Measurements from ENCODE around the gene OBI1. TPM values are rescaled to one million over a fixed set of nuclear protein-coding genes. Genes with fewer than 3 reads are reported as not detected.

Gene OBI1
- total and polyA plus RNA-seq, 2 donors (not counting 1 experiment from before 2014, with no cell fraction given), result 10.2 to 11.4 TPM

DNA sequence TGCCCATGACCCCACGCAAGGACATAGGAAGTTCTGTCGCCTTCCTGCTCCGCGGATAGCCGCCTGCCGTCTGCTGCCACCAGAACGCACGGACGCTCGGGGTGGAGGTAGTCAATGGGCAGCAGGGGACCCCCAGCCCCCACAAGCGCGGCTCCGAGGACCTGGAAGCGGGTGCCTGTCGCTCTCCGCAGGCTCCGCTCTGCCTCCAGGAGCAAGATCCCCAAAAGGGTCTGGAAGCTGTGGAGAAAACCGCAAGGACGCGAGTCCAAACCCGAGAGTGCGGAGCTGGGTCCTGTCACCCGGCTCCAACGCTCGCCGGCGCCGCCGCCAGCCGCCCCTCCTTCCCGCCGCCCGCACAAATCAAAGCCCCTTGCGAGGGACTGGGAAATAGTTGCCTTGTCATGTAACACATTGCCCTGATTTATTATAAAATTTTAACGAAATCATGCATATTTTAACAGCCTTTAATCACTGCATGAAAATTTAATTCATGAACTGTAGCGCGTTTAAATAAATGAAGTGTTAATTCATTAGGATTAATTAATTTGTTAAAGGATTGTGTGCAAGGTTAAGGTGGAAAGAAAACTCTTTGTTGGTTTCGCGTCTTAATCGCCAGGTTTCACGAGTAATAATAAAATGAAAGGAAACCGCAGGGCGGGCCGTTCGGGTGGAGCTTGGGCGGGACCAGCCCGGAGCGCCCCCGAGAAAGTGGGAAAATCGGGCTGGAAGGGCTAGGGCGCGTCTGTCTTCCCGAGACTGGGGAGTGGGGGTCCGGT is 50.1 kb downstream of the OBI1 start:
- Histone ChIP-seq H3K79me2 (ENCODE audit: control insufficient read depth, insufficient read depth, low read length) (no peaks in the 10 kb centered on the region), H4K20me1 (ENCODE audit: control insufficient read depth, extremely low read depth, insufficient read depth, low read length) (no peaks in the 10 kb centered on the region), H3K4me1 (ENCODE audit: control insufficient read depth, extremely low read depth, insufficient read depth, low read length) (peaks cover 5% of the 10 kb centered on the region), H3K4me3 (replicated peaks in 1 of 4; ENCODE audit: control extremely low read depth in 1 of 4, insufficient read depth in 1 of 4, low read depth in 3 of 4, low read length in 4 of 4) (peak overlapping the region; percentile 41 to 62 (median 58)), H3K9me3 (ENCODE audit: control insufficient read depth, insufficient read depth, low read depth, low read length) (no peaks in the 10 kb centered on the region), H3K4me2 (ENCODE audit: extremely low read depth, insufficient read depth, low read length) (peak overlapping the region; percentile 87), H2AFZ (ENCODE audit: low read length) (no peak overlapping the region), H3K27me3 (ENCODE audit: control insufficient read depth, insufficient read depth, low read length) (peaks cover 71% of the 10 kb centered on the region), H3K9ac (ENCODE audit: insufficient read depth, low read length) (no peak overlapping the region), H3K27ac (ENCODE audit: insufficient read depth, low read length) (no peak overlapping the region), H3K36me3 (ENCODE audit: control insufficient read depth, insufficient read depth, low read length) (no peaks in the 10 kb centered on the region)
- peak in 1 of 2 donors; percentile 4 for DNase-seq (ENCODE audit: low read depth in 2 of 2)
- TF ChIP-seq, protein P1, sequence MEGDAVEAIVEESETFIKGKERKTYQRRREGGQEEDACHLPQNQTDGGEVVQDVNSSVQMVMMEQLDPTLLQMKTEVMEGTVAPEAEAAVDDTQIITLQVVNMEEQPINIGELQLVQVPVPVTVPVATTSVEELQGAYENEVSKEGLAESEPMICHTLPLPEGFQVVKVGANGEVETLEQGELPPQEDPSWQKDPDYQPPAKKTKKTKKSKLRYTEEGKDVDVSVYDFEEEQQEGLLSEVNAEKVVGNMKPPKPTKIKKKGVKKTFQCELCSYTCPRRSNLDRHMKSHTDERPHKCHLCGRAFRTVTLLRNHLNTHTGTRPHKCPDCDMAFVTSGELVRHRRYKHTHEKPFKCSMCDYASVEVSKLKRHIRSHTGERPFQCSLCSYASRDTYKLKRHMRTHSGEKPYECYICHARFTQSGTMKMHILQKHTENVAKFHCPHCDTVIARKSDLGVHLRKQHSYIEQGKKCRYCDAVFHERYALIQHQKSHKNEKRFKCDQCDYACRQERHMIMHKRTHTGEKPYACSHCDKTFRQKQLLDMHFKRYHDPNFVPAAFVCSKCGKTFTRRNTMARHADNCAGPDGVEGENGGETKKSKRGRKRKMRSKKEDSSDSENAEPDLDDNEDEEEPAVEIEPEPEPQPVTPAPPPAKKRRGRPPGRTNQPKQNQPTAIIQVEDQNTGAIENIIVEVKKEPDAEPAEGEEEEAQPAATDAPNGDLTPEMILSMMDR (conservative IDR thresholded peaks at IDR 0.05 in 1 of 2, IDR thresholded peaks at IDR 0.05 in 1 of 2; ENCODE audit: low read depth in 1 of 2, low read length in 2 of 2), result no peak
- peak; percentile 98 for TF ChIP-seq EZH2 (IDR thresholded peaks at IDR 0.05; ENCODE audit: low read length, missing control alignments)

DNA sequence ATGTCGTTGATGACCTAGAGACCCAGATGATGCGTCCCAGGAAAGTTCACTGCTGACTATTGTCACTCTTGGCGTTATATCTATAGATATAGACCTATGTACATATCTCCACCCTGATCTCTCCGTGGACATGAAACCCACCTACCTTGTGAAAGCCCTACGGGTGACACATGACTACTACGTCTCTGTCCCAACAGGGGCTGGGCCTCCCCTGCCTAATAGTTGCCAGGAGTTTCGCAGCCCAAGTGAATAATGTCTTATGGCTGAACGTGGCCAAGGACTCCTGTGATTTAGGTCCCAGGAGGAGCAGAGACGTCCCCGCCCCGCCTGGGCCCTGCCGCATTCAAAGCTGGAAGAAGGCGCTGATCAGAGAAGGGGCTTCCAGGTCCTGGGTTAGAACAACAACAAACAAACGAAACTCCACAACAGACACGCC is 50.7 kb downstream of the OBI1 start:
- Histone ChIP-seq H3K4me3 (replicated peaks in 1 of 4; ENCODE audit: control extremely low read depth in 1 of 4, insufficient read depth in 1 of 4, low read depth in 3 of 4, low read length in 4 of 4) (peak overlapping the region in 3 of 4 experiments; percentile 41 to 62 (median 61)), H3K4me1 (ENCODE audit: control insufficient read depth, extremely low read depth, insufficient read depth, low read length) (peaks cover 8% of the 10 kb centered on the region), H3K27me3 (ENCODE audit: control insufficient read depth, insufficient read depth, low read length) (peaks cover 77% of the 10 kb centered on the region), H3K79me2 (ENCODE audit: control insufficient read depth, insufficient read depth, low read length) (no peaks in the 10 kb centered on the region), H3K9ac (ENCODE audit: insufficient read depth, low read length) (no peak overlapping the region), H3K27ac (ENCODE audit: insufficient read depth, low read length) (no peak overlapping the region), H4K20me1 (ENCODE audit: control insufficient read depth, extremely low read depth, insufficient read depth, low read length) (no peaks in the 10 kb centered on the region), H3K36me3 (ENCODE audit: control insufficient read depth, insufficient read depth, low read length) (no peaks in the 10 kb centered on the region), H3K4me2 (ENCODE audit: extremely low read depth, insufficient read depth, low read length) (peak overlapping the region; percentile 87), H3K9me3 (ENCODE audit: control insufficient read depth, insufficient read depth, low read depth, low read length) (no peaks in the 10 kb centered on the region), H2AFZ (ENCODE audit: low read length) (no peak overlapping the region)
- TF ChIP-seq EZH2 (IDR thresholded peaks at IDR 0.05; ENCODE audit: low read length, missing control alignments), result no peak
- TF ChIP-seq, protein P1 (conservative IDR thresholded peaks at IDR 0.05 in 1 of 2, IDR thresholded peaks at IDR 0.05 in 1 of 2; ENCODE audit: low read depth in 1 of 2, low read length in 2 of 2), result no peak
- DNase-seq (ENCODE audit: low read depth in 2 of 2), result no peak

GRCh38 chr13:78607409-78608251 is 51.3 kb downstream of the OBI1 start:
- no peak overlapping the region for H3K27ac ChIP-seq (ENCODE audit: insufficient read depth, low read length)
- no peaks in the 10 kb centered on the region for H3K36me3 ChIP-seq (ENCODE audit: control insufficient read depth, insufficient read depth, low read length)
- no peak overlapping the region for H3K9ac ChIP-seq (ENCODE audit: insufficient read depth, low read length)
- no peaks in the 10 kb centered on the region for H3K9me3 ChIP-seq (ENCODE audit: control insufficient read depth, insufficient read depth, low read depth, low read length)
- H2AFZ ChIP-seq (ENCODE audit: low read length), result no peak overlapping the region
- DNase-seq (ENCODE audit: low read depth in 2 of 2), result peak in 1 of 2 donors; percentile 1
- H3K4me3 ChIP-seq (replicated peaks in 1 of 4; ENCODE audit: control extremely low read depth in 1 of 4, insufficient read depth in 1 of 4, low read depth in 3 of 4, low read length in 4 of 4), result no peak overlapping the region
- H3K4me2 ChIP-seq (ENCODE audit: extremely low read depth, insufficient read depth, low read length), result no peak overlapping the region
- peak; percentile 54 for TF ChIP-seq EZH2 (IDR thresholded peaks at IDR 0.05; ENCODE audit: low read length, missing control alignments)
- TF ChIP-seq, protein P1 (conservative IDR thresholded peaks at IDR 0.05 in 1 of 2, IDR thresholded peaks at IDR 0.05 in 1 of 2; ENCODE audit: low read depth in 1 of 2, low read length in 2 of 2), result no peak
- peaks cover 8% of the 10 kb centered on the region for H3K4me1 ChIP-seq (ENCODE audit: control insufficient read depth, extremely low read depth, insufficient read depth, low read length)
- peaks cover 83% of the 10 kb centered on the region for H3K27me3 ChIP-seq (ENCODE audit: control insufficient read depth, insufficient read depth, low read length)
- H3K79me2 ChIP-seq (ENCODE audit: control insufficient read depth, insufficient read depth, low read length), result no peaks in the 10 kb centered on the region
- no peaks in the 10 kb centered on the region for H4K20me1 ChIP-seq (ENCODE audit: control insufficient read depth, extremely low read depth, insufficient read depth, low read length)
